GM12873 (cell line): ENCODE data around the gene TBC1D17.

Experiments
- CTCF ChIP-seq: IDR thresholded peaks from 2 replicates; pipeline ENCODE4 v1.5.1; 2012; ENCODE audit warnings: low read depth, mild to moderate bottlenecking, moderate library complexity, low read length, control low read depth; ENCODE audit not compliant: insufficient read depth; ENCODE audit errors: missing control alignments

TBC1D17 gene

GRCh38 chr19:49875177-49875576, 2.3 kb upstream of the TBC1D17 start:
- no peak for TF ChIP-seq CTCF

GRCh38 chr19:49875857-49876421, 1.6 kb upstream of the TBC1D17 start:
- no peak for TF ChIP-seq CTCF

- TF ChIP-seq CTCF, result no peak
These were observed 981 bp upstream of the TBC1D17 start for GRCh38 chr19:49876422-49877019.

- no peak for TF ChIP-seq CTCF
These were observed 609 bp downstream of the TBC1D17 start for GRCh38 chr19:49877879-49878743.

- no peak for TF ChIP-seq CTCF
These were observed 1.2 kb downstream of the TBC1D17 start for GRCh38 chr19:49878744-49879070.

GRCh38 chr19:49879243-49879963, 1.9 kb downstream of the TBC1D17 start:
- no peak for TF ChIP-seq CTCF
